ENCODE measurements around the gene LIG1. TPM values are rescaled to one million over a fixed set of nuclear protein-coding genes. Genes with fewer than 3 reads are reported as not detected.

The LIG1 gene
- polyA plus RNA-seq, 1 donor, result 29.2 TPM

GRCh38 chr19:48181505-48181904, 11.4 kb upstream of the LIG1 start:
- no peak for DNase-seq

GRCh38 chr19:48176226-48176625, 6.1 kb upstream of the LIG1 start:
- DNase-seq, result no peak

GRCh38 chr19:48175578-48175977, 5.4 kb upstream of the LIG1 start:
- DNase-seq, result no peak

GRCh38 chr19:48174445-48175030, 4.4 kb upstream of the LIG1 start:
- no peak for DNase-seq

- DNase-seq, result no peak
Observed at GRCh38 chr19:48171710-48172109, 1.6 kb upstream of the LIG1 start.

- DNase-seq, result peak; percentile 26
Observed at GRCh38 chr19:48170817-48171347, 738 bp upstream of the LIG1 start.

GRCh38 chr19:48169578-48169938, 586 bp downstream of the LIG1 start:
- DNase-seq, result peak; percentile 26

- DNase-seq, result no peak
Observed at GRCh38 chr19:48168689-48169088, 1.5 kb downstream of the LIG1 start.

GRCh38 chr19:48158210-48158790, 11.8 kb downstream of the LIG1 start:
- DNase-seq, result no peak

- DNase-seq, result no peak
Observed at GRCh38 chr19:48154003-48154402, 16.1 kb downstream of the LIG1 start.

GRCh38 chr19:48152551-48152950, 17.6 kb downstream of the LIG1 start:
- DNase-seq, result peak; percentile 53

GRCh38 chr19:48149430-48149829, 20.7 kb downstream of the LIG1 start:
- DNase-seq, result peak; percentile 26

- DNase-seq, result no peak
Observed at GRCh38 chr19:48148576-48148975, 21.6 kb downstream of the LIG1 start.

GRCh38 chr19:48147597-48148175, 22.5 kb downstream of the LIG1 start:
- DNase-seq, result no peak

- DNase-seq, result no peak
Observed at GRCh38 chr19:48139053-48139452, 31.1 kb downstream of the LIG1 start.

GRCh38 chr19:48137411-48137810, 32.7 kb downstream of the LIG1 start:
- no peak for DNase-seq

- no peak for DNase-seq
Observed at GRCh38 chr19:48136547-48136946, 33.6 kb downstream of the LIG1 start.

- no peak for DNase-seq
Observed at GRCh38 chr19:48135411-48135810, 34.7 kb downstream of the LIG1 start.

- DNase-seq, result no peak
Observed at GRCh38 chr19:48133094-48133493, 37.0 kb downstream of the LIG1 start.

- no peak for DNase-seq
Observed at GRCh38 chr19:48127561-48127960, 42.6 kb downstream of the LIG1 start.

- no peak for DNase-seq
Observed at GRCh38 chr19:48123907-48124651, 46.1 kb downstream of the LIG1 start.

- no peak for DNase-seq
Observed at GRCh38 chr19:48122421-48122820, 47.7 kb downstream of the LIG1 start.

GRCh38 chr19:48121909-48122371, 48.2 kb downstream of the LIG1 start:
- DNase-seq, result no peak

Data from hindlimb muscle (tissue), 1 donor.